NCI-H2107 (cell line): Measurements from ENCODE around the gene TENT4A.
A peak's percentile ranks its signal among the peaks of the same experiment; 100 is the strongest.

Experiments
- DNase-seq: peaks from one replicate; lab custom pipeline; 2025; lab: John Stamatoyannopoulos, UW

The TENT4A gene

GRCh38 chr5:6733411-6734242, 20.4 kb downstream of the TENT4A start:
- DNase-seq = no peak

GRCh38 chr5:6734243-6734700, 21.0 kb downstream of the TENT4A start:
- no peak for DNase-seq

- no peak for DNase-seq
Observed at GRCh38 chr5:6734781-6735180, 21.5 kb downstream of the TENT4A start.

- no peak for DNase-seq
Observed at GRCh38 chr5:6736106-6736505, 22.9 kb downstream of the TENT4A start.

GRCh38 chr5:6736524-6737042, 23.4 kb downstream of the TENT4A start:
- no peak for DNase-seq

GRCh38 chr5:6737043-6737941, 24.1 kb downstream of the TENT4A start:
- no peak for DNase-seq

GRCh38 chr5:6739603-6740002, 26.4 kb downstream of the TENT4A start:
- DNase-seq = no peak

- DNase-seq = no peak
Observed at GRCh38 chr5:6740586-6741150, 27.4 kb downstream of the TENT4A start.

- DNase-seq = no peak
Observed at GRCh38 chr5:6742081-6742758, 29.0 kb downstream of the TENT4A start.

- no peak for DNase-seq
Observed at GRCh38 chr5:6743161-6743560, 29.9 kb downstream of the TENT4A start.

- no peak for DNase-seq
Observed at GRCh38 chr5:6744841-6745705, 31.8 kb downstream of the TENT4A start.

- DNase-seq = peak; percentile 58
Observed at GRCh38 chr5:6745706-6746222, 32.5 kb downstream of the TENT4A start.

GRCh38 chr5:6746244-6746643, 33.0 kb downstream of the TENT4A start:
- no peak for DNase-seq

- no peak for DNase-seq
Observed at GRCh38 chr5:6747103-6747502, 33.9 kb downstream of the TENT4A start.

GRCh38 chr5:6748142-6748541, 34.9 kb downstream of the TENT4A start:
- no peak for DNase-seq

- DNase-seq = no peak
Observed at GRCh38 chr5:6749026-6749716, 35.9 kb downstream of the TENT4A start.

GRCh38 chr5:6750142-6750840, 37.1 kb downstream of the TENT4A start:
- no peak for DNase-seq

- no peak for DNase-seq
Observed at GRCh38 chr5:6750951-6751685, 37.9 kb downstream of the TENT4A start.

GRCh38 chr5:6752236-6752635, 39.0 kb downstream of the TENT4A start:
- DNase-seq = no peak
